ENCODE results near the gene PCSK2.

The PCSK2 gene

DNA sequence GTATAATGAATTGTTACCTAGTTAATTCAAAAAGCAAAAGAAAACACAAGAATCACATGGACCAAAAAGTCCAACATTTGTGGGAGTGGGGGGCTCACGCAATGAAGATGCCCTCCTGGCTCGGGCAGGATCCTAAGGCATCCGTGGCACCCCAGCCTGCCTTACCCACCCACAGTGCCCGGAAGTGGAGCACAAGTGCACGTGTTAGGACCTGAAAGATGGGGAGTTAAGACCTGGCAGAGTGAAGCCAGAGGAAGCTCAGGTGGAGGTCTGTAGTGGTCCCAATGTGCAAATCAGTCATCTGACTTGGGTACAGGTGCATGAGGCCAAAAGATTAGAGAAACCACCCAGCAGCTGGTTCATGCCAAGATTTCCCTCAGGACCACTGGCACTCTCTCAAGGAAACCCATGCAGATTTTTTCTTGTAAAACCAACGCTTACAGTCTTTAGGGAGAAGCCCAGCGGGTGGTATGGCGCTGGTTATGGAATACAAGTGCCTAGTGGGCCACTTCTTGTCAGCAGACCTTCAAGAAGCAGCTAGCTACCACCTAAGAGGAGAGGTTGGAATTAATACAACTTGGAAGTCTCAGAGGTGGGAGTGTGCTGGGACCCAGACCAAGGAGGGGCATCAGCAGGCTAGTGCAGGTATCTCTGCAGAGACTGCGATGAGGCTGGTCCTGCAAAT lies 262.2 kb downstream of the PCSK2 start:
- DNase-seq, result no peak

DNA sequence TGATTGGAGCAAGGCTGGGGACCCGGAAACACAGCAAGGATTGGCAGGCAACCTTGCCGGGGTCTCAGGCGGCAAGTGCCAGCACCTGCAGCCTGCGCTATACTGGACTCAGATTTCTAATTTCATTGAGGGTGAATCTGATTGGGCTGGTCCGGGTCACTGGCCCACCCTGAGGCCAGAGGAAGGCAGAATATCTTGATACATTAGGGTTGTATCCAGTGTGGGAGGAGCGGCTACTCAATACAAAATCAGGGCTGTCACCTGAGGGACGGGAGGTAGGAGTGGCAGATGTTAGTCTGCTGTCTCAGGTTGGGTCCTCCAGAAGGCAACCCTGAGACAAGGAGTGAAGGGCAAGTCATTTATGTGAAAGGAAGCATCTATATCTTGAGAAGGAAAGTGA lies 263.7 kb downstream of the PCSK2 start:
- DNase-seq, result no peak

DNA sequence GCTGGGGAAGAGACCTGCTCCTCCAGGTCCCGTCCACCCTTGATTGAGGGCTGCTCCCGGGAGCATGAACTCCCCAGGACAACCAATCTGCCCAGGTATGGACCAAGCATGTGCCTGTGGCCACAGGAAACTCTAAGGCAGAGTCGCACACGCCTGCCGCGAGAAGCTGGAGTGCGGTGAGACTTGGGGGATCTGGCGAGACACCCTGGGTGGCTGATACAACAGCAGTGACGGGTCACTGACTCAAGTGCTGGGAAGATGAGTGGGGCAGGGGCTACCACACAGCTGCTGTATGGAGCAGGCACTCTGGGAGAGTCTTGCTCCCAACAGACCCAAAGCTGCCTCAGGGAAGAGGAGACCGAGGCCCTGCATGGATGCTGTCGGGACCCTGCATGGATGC lies 264.2 kb downstream of the PCSK2 start:
- no peak for DNase-seq

DNA sequence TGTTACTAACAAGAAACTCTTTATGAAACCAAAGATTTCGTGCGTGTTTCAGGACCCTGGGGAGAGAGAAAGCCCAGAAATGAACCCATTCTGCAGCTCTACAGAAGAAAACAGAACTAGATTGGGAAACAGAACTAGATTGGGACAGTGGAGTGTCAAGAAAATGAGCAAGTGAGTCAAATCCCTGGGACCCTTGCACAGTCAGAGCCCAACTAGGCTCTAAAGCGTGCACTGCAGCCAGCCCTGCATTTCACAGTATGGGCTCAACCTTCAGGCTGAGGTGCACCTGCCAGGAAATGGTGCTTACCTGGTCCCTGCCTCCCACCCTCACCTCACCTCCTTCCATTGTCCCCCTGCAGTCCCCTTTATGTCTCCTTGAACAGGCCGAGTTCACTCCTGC lies 264.6 kb downstream of the PCSK2 start:
- no peak for DNase-seq

DNA sequence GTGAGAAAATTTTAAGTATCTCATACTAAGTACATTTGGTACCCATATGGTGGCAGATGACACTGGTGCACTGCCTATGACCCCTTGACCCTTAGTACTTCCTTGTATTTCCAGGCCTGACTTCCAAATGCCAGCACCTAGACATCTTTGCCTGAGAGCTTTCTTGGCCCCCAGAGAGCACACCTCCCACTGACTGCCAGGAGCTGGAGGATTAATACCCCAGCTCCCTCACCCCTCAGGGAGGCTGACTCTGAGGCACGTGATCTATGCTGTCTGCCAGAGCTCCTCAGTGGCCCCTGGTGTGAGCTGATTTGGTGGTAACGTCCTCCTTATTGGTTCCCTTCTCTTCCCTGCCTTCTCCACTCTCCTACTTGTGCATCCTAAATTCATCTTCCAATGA lies 266.3 kb downstream of the PCSK2 start:
- no peak for DNase-seq

DNA sequence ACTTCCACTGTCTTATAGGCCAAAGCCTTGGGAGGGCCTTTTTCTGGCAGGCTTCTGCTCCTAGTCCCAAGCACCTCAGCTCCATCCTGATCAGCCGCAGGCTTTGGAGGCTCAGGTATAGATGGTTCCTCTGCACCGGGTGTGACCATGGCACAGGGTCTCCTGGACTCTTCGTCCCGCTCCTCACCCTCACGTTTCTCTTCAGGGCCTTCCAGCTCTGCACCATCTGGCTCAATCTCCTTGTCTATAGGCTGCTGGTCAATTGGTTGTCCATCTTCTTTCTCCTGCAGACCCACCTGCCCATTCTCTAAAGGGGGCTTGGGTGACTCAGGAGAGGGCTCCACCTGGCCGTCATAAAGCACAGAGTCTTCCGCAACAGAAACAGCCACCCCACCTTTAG lies 267.4 kb downstream of the PCSK2 start:
- no peak for DNase-seq

DNA sequence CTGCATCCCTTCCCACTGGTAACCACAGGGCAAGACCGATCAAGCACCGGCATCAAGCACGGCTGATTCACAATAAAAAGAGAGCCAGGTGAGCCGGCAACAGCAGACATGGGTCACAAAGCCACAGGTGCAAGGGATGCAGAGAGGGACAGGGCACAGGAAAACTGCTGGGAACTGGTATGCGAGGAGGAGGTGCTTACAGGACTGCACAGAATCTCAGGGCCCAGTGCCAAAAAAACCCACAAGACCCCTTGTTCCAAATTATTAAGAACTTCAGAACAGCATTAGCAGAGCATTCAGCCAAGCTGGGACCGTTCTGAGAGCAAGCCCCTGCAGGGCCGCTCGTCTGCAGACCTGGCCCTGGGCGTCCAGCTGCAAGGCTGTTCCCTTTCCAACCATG lies 269.0 kb downstream of the PCSK2 start:
- DNase-seq, result no peak

DNA sequence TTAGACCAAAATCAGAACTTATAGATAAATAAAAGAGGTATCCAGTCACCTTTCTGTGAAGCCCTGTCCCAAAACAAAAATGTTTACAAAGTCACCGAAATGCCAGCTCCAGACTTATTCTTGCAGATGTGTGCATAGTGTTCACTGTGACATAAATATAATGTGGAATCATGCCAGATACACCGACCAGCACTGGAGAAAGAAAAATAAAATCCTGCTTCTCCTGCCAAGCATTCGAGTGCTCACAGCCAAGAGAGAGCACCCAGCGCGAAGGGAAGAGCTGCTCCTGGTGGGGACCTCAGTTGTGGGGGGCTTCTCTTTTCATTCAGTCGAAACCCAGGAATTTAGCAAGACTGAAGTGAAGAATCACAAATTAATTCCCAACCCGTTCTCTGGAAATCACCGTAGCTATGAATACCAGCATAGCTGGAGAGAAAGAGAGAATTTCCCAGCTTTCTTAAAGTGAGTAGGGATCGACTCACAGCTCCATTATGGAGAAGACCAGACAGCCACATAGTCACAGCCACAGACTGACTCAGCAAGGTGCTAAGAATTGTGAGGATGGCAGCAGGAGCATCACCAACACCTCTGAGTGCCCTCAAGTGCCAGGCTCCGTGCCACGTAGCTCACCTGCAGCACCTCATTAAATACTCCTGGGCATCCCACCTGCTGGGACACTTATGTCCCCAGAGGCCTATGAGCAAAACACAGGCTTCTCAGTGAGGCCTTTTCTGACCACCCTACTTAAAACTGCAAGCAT lies 271.2 kb downstream of the PCSK2 start:
- DNase-seq, result no peak

DNA sequence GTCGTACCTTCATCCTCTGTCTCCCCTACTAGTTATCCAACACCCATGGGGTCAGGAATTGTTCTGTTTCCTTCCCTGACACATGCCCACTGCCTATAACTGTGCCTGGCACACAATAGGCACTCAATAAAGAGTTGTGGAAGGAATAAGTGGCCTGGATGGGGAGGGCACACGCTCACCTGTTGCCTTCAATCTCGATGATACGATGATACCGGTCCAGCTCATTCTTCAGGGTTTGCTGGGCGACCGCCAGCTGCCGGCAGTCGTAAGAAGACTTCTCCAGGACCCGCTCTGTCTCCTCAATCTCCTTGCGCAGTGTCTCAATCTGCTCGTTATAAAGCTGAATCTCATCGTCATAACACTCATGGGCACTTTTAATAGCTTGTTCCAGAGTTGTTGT lies 271.8 kb downstream of the PCSK2 start:
- DNase-seq, result no peak

DNA sequence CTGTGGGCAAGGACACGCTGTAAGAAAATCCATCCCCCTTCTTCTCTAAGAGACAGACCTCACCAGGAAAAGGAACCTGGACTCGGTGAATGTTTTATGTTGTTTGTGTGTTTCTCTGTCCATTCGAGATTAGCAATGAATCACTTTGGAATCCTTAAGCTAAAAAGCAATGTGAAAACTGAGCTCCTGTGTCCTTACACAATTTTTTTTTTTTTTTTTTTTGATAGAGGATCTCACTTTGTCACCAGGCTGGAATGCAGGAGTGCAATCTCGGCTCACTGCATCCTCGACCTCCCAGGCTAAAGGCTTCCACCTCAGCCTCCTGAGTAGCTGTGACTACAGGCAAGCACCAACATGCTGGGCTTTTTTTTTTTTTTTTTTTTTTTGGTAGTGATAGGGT lies 272.2 kb downstream of the PCSK2 start:
- DNase-seq, result no peak

DNA sequence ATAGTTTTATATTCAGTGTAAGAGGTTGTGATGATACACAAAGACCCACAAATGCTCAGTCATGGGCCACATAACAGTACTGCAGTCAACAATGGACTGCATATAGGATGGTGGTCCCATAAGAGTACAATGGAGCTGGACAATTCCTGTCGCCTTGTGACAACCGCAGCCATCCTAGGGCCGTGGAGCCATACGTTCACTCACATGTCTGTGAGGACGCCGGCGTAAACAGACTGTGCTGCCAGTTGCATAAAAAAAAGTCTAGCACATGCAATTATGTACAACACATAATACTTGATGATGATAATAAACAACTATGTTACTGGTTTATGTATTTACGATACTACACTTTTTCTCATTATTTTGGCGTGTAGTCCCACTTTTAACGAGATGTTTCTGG lies 273.4 kb downstream of the PCSK2 start:
- DNase-seq, result no peak

DNA sequence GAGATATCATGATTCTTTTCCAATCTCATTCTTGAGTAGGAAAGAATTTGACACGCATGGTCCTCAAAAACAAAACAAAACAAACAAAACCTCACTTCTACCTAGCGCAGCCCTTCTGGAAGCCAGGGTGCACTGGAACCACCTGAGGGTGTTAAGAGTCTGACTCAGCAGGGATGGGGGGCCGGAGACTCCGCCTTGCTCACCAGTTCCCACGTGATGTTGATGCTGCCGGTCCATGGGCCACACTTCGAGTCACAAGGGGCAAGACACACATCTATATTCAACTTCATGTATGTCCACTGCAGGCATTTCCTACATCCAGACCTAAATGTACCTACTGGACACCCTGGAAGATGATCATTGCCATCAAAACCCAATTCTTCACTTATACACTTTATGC lies 274.0 kb downstream of the PCSK2 start:
- DNase-seq, result no peak

DNA sequence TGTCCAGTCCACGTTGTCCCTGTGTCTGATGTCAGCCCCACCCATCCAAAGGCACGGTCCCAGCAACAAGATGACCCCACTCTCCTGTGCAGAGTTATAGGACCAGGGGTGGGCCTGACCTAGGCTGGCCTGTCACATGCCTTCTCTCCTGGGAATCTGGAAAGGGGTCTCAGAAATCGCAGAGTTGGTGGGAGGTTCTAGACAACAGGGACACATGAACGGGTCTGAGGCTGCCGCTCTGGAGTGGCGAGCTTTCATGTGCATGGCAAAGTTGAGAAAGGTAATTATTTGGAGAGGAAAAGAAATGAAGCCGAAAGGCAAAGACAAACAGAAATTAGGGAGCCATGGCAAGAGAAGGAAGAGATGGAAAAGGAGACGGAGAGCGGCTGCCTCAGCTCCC lies 274.9 kb downstream of the PCSK2 start:
- no peak for DNase-seq

DNA sequence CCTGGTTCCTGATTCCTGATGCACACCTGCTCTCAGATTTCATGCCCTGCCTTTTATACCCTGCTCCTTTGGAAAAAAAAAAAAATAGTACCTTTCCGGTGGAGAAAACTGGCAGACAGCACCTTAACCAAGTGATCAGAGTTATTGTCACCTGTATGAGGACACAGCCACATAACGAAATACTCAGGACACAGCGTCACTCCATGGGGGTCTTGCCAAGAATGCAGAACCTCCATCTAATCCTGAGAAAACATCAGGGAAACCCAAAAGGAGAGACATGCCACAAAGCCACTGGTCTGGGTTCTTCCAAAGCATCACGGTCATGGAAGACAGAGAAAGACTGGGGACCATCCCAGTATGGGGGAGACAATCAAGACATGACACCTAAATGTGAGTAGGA lies 275.3 kb downstream of the PCSK2 start:
- DNase-seq, result no peak

DNA sequence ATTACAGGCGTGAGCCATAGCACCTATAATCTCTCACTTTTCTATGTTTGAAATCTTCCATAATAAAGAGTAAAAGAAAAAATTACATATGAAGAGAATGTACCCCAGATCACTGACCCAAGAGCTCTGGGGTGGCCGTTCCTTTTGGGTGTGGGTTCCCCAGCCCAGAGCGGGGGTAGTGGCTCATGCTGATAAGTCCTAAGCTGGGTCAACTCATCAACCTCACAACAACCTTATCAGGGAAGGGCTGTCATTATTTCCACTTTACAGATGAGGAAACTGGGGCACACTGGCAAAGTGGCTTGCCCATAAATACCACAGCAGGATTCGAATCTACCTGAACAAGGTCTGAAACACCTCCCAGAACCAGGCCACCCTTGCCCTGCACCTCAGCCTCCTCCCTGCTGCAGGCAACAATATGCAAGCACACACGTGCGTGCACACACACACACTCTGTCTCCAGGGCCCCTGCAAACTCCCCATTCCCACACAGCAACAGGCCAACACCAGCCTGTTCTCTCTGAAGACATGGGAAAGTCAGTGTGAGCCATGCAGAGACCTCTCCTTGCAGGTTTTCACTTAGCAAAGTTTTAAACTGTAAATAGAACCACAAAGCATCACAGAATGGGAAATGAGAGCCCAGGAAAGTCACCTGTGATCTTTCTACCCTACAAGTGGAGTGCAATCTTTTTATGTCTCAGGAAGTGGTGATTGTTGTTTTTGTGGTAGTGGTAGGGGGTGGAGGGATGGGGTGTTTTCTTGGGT lies 276.6 kb downstream of the PCSK2 start:
- DNase-seq, result no peak

DNA sequence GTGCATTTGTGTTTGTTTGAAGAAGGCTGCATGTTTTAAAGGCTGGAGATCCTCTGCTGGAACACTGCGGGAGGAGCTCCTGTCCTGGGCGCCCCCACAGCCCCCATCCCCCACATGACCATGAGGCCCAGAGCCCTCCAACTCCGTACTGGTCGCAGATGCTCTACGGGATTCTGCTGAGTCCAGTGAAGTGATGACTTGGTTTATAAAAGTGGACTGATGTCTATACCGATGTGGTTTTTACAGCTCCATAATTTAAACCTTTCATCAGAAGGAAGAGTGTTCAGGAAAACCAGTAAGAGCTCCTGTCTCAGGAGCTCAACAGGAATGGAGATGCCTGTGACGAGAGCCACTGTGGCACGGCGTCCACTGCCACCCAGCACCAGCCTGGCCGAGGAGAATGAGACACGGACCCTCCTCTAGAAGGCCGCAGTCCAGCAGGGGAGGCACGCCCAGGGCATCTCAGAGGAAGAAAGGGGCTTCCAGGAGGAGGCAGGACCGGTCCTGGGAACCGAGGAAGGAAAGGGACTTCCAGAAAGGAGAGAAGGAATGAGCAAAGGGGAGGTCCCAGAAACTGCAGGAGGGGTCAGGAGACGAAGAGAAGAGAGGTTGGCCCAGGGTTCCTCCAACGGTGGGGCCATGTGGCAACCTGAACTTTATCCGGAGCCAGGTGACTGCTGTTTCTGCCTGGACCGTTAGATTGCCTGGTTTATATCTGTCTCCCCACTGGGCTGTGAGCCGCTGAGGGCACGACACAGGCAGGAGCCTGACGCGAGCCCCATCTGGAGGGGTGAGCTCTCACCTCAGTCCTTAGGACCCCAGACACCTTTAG lies 277.4 kb downstream of the PCSK2 start:
- DNase-seq, result peak in 1 of 4 experiments; percentile 16

DNA sequence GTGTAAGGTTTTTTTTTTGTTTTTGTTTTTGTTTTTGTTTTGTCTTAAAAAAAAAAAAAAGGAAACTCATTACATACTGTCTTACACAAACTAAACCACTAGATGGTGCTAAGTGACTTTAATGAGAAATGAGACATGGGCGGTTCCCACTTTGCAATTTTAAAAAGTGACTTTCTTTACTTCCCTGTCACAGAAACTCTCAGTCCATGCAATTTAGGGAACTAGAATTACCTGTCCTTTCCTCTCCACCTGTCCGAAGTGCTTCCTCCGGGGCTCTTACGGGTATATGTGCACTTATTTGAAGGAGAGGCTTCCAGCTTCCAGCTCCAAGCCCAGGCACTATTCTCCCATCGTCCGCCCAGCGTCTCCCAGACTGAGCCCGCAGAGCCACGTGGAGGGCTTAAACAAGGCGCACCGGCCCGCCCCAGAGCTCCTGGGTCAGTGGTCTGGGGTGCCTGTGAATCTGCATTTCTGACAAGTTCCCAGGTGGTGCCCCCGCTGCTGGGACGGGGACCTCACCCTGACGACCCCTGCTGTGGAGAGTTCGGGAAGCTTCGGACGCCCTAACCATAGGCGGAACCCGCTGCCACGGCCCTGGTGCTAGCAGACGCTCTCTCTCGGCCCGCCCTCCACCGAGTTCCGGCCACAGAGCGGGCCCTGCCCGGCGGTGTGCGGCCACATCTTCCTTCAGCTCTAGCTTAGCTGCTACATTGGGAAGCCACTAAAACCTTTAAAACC lies 278.2 kb downstream of the PCSK2 start:
- DNase-seq, result peak in 1 of 4 experiments; percentile 16

DNA sequence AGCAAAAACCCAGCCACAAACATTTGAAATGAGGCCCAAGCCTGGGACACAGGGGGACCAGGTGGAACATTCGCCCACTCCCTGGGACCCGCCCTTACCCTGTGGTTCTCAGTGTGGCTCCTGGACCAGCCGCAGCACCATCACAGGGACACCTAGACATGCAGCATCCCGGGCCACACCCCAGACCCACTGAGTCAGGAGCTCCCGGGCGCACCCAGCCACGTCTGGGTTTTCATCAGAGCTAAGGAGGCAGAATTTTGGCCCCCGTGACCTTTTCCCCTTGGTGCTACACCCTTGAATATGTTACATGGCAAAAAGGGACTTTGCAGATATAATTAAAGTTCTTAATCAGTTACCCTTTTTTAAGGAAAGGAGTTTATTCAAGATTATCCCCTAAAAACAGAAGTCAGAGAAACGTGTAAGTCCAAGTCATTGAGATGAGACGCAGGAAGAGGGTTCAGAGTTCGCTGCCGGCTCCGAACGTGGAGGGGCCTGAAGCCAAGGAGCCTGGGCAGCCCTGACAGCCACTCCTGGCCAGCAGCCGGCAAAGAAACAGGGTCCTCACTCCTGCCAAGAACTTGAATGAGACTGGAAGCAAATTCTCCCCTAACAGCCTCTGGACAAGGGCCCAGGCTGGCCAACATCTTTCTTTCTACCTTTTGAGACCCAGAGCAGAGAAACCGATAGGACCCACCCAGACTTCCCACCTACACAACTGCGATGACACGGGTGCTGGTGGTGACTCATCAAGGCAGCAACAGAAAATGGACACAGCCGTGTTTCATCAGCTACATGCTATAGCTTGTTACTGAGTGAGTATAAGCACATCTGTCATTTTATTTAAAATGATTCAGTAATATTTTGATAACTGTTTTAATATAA lies 279.0 kb downstream of the PCSK2 start:
- no peak for DNase-seq

DNA sequence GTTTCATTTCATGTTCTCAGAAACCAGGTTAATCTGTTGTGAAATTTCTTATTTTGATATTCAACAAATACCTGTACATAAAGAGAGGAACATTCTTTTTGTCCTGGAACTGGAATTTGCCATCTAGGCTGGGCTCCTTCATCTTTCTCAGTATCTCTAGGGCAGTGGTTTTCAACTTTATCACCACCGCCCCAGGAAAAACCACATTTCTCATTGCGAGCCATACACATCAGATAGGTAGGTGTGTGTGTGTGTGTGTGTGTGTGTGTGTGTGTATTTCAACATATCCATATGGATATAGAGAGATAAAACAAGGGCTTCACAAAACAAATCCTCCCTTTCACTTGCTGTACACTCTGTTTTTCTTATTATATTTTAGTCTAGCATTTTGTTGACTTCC lies 280.2 kb downstream of the PCSK2 start:
- no peak for DNase-seq

DNA sequence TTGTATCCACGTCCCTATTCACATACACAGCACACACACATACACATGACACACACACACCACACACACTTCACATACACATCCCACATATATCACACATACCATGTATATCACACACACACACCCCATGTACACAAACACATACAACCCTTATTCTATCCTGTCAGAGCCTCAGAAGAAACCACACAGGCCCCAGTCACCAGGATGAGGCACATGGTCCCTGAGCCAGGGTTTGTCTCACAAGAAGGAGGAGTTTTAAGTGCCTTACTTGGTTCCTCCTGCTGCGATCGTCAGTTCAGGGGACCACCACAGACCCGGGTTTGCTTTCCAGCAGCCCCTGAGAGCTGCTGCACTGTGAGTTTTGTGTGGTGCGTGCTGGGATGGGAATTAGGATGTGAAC lies 280.7 kb downstream of the PCSK2 start:
- DNase-seq, result no peak

DNA sequence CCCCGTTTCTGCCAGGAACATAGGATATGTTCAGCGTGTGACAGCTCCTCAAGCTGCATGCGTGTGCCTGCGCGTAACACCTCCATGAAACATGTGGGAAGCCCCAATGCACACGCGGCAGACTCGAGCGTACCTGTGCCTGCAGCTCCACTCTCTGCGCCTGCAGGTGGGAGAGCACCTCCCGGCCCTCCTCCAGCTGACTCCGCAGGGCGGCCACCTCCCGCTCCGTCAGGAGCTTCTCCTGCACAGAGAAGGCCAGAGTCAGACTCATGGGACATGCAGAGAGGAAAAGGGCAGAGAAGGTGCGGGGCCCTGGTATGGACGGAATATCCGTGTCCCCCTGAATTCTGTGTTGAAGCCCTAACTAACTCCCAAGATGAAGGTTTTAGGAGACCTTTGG lies 281.9 kb downstream of the PCSK2 start:
- DNase-seq, result no peak
